Right hindlimb (tissue), 1 donor: Measurements from ENCODE around the gene MYH3.

Experiments
- DNase-seq: peaks from one replicate; pipeline ENCODE4 v3.0.0-alpha.2; 2018

The MYH3 gene

GRCh38 chr17:10612957-10613744, 44.0 kb downstream of the MYH3 start:
- no peak for DNase-seq

- no peak for DNase-seq
These were observed 46.2 kb downstream of the MYH3 start for GRCh38 chr17:10610884-10611283.

- DNase-seq, result no peak
These were observed 48.9 kb downstream of the MYH3 start for GRCh38 chr17:10608244-10608643.

- no peak for DNase-seq
These were observed 51.0 kb downstream of the MYH3 start for GRCh38 chr17:10606110-10606509.

- DNase-seq, result no peak
These were observed 51.8 kb downstream of the MYH3 start for GRCh38 chr17:10605221-10605783.

GRCh38 chr17:10604521-10604920, 52.6 kb downstream of the MYH3 start:
- no peak for DNase-seq

GRCh38 chr17:10603931-10604330, 53.2 kb downstream of the MYH3 start:
- no peak for DNase-seq

- peak; percentile 53 for DNase-seq
These were observed 56.5 kb downstream of the MYH3 start for GRCh38 chr17:10600571-10600970.

GRCh38 chr17:10598621-10599020, 58.5 kb downstream of the MYH3 start:
- DNase-seq, result no peak

GRCh38 chr17:10589553-10590145, 67.5 kb downstream of the MYH3 start:
- no peak for DNase-seq

GRCh38 chr17:10585529-10585928, 71.6 kb downstream of the MYH3 start:
- no peak for DNase-seq

GRCh38 chr17:10583834-10584233, 73.3 kb downstream of the MYH3 start:
- DNase-seq, result no peak

GRCh38 chr17:10579270-10579669, 77.8 kb downstream of the MYH3 start:
- no peak for DNase-seq
